Body of pancreas (tissue), 4 donors: ENCODE measurements around the gene C2orf72.

ENCODE experiments used
- POLR2A ChIP-seq, 3 donors: fragments of 450-650 bp; IDR thresholded peaks; one replicate each; pipeline ENCODE4 v1.6.1; 2016; ENCODE audit warnings: antibody characterized with exemption in 3 of 3, mild to moderate bottlenecking in 2 of 3
- TF ChIP-seq, protein P1 (sequence below), 7 experiments: fragments of 450-650 bp in 4 of 7; fragments of 200-600 bp in 3 of 7; sonication (generic) in 3 of 7; IDR thresholded peaks; one replicate each; pipeline ENCODE4 v1.5.1; 2016 to 2019; ENCODE audit warnings: antibody characterized with exemption in 7 of 7

GRCh38 chr2:231028889-231029288, 8.4 kb upstream of the C2orf72 start:
- TF ChIP-seq, protein P1, sequence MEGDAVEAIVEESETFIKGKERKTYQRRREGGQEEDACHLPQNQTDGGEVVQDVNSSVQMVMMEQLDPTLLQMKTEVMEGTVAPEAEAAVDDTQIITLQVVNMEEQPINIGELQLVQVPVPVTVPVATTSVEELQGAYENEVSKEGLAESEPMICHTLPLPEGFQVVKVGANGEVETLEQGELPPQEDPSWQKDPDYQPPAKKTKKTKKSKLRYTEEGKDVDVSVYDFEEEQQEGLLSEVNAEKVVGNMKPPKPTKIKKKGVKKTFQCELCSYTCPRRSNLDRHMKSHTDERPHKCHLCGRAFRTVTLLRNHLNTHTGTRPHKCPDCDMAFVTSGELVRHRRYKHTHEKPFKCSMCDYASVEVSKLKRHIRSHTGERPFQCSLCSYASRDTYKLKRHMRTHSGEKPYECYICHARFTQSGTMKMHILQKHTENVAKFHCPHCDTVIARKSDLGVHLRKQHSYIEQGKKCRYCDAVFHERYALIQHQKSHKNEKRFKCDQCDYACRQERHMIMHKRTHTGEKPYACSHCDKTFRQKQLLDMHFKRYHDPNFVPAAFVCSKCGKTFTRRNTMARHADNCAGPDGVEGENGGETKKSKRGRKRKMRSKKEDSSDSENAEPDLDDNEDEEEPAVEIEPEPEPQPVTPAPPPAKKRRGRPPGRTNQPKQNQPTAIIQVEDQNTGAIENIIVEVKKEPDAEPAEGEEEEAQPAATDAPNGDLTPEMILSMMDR (IDR thresholded peaks at IDR 0.05), result no peak
- TF ChIP-seq POLR2A (IDR thresholded peaks at IDR 0.05), result no peak
